H1 (cell line): ENCODE measurements around the gene DHFR2. TPM values are rescaled to one million over a fixed set of nuclear protein-coding genes. Genes with fewer than 3 reads are reported as not detected.

Experiments used
- BRCA1 ChIP-seq: IDR thresholded peaks from 2 replicates; pipeline ENCODE4 v1.6.1; 2012; ENCODE audit warnings: low read depth, low read length, improper control_type of control experiment
- CREB1 ChIP-seq: IDR thresholded peaks from 2 replicates; pipeline ENCODE4 v1.6.1; 2012; ENCODE audit warnings: inconsistent platforms
- MAFK ChIP-seq: IDR thresholded peaks from 2 replicates; pipeline ENCODE4 v1.6.1; 2012; ENCODE audit warnings: low read depth, mild to moderate bottlenecking, improper control_type of control experiment, low read length
- RAD21 ChIP-seq, 2 experiments: IDR thresholded peaks in 1 of 2; conservative IDR thresholded peaks in 1 of 2; 2 replicates each; pipeline ENCODE4 v1.6.1; 2011; ENCODE audit warnings: low read depth in 2 of 2, low read length in 2 of 2, improper control_type of control experiment in 1 of 2, inconsistent platforms in 1 of 2, mild to moderate bottlenecking in 1 of 2, moderate library complexity in 1 of 2
- RXRA ChIP-seq: IDR thresholded peaks from 2 replicates; pipeline ENCODE4 v1.6.1; 2011; ENCODE audit warnings: low read depth, mild to moderate bottlenecking, low read length, moderate library complexity; ENCODE audit not compliant: insufficient read depth
- SIX5 ChIP-seq: IDR thresholded peaks from 2 replicates; pipeline ENCODE4 v1.6.1; 2011; ENCODE audit warnings: mild to moderate bottlenecking, low read depth, low read length
- TBP ChIP-seq: IDR thresholded peaks from 2 replicates; pipeline ENCODE4 v1.6.1; 2011; ENCODE audit warnings: low read depth, low read length, improper control_type of control experiment
- polyA plus RNA-seq, 7 experiments: library from polyadenylated mRNA; depleted of rRNA in 3 of 7; stranded (reverse) in 5 of 7; unstranded in 2 of 7; fragments of >200 nt in 5 of 7; fragments of 200-250 nt in 2 of 7; gene quantifications; 1 replicate in 5 of 7; 2 replicates in 1 of 7; 4 replicates in 1 of 7; pipeline versions ENCODE4 v1.2.1 to v1.2.3, GENCODE V29; 2011 to 2013; ENCODE audit warnings: missing spikeins in 2 of 7, mixed read lengths in 2 of 7
- total RNA-seq: library from RNA; stranded (reverse); fragmentation: NEBNext Ultra II Directional; extraction: Animal tissue kit (Norgen Biotek cat#: 25700); gene quantifications from 2 replicates; pipeline ENCODE4 v1.2.1, GENCODE V29; 2021
- TF ChIP-seq, protein P1 (sequence below): IDR thresholded peaks from 2 replicates; pipeline ENCODE4 v1.6.1; 2012; ENCODE audit warnings: inconsistent platforms

Gene DHFR2
- total and polyA plus RNA-seq, 2 of the 8 experiments (the other 6 are each of a cell fraction or from before 2014, with no cell fraction given), result 0.59 to 2.6 TPM

DNA sequence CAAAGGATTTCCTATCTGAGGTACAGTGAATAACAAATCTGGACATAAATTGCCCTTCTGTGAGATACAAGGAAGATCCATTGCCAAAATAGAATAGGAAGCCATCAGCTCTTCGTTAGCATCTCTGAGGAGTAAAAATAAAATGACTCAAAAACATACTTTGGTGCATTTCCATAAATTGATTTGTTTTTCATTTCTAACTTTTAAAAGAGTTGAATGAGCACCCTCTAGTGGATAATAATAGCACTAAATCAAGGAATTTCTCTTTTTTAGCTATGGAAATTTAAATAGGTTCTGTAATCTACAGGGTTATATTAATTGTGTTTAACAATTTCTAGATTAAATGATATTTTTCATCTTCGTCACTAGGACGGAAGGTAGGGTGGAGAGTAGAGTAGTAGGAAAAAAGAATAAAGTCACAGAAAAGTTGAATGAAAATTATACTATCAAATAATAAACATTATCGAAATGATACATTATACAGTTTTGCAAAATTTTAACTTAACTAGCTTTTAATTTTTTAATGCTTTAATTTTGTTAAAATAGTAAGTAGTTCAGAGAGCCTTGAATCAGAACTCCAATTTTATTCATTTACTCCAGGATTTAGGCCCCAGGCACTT lies 6.6 kb upstream of the DHFR2 start (continued):
- TF ChIP-seq MAFK (no peak), RXRA (no peak), SIX5 (no peak), CREB1 (no peak), BRCA1 (no peak), TBP (no peak), RAD21 (IDR thresholded peaks at IDR 0.05 in 1 of 2, conservative IDR thresholded peaks at IDR 0.05 in 1 of 2; ENCODE audit: low read depth in 2 of 2, low read length in 2 of 2) (peak in 1 of 2 experiments; percentile 8; a peak in 2 of 4 replicates)
- TF ChIP-seq, protein P1, sequence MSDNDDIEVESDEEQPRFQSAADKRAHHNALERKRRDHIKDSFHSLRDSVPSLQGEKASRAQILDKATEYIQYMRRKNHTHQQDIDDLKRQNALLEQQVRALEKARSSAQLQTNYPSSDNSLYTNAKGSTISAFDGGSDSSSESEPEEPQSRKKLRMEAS, result no peak
